CD4-positive, alpha-beta T cell (primary cell): ENCODE data around the gene RAD18. TPM values are rescaled to one million over a fixed set of nuclear protein-coding genes. Genes with fewer than 3 reads are reported as not detected.

Experiments used
- ATAC-seq: fragments of 200-7000 bp; cut with Tn5 transposase; one replicate; pipeline ENCODE4 v1.10.0; 2022; ENCODE audit warnings: mild to moderate bottlenecking; ENCODE audit not compliant: poor library complexity
- CTCF ChIA-PET: fragments of 350-600 bp; sonication (Branson Sonifier 250); formaldehyde crosslinking; loops from one replicate; lab custom pipeline; 2021; ENCODE audit warnings: antibody characterized with exemption, inconsistent platforms; lab: Charles Lee
- POLR2A ChIA-PET: fragments of 350-600 bp; sonication (Branson Sonifier 250); formaldehyde crosslinking; loops from one replicate; lab custom pipeline; 2021; ENCODE audit warnings: antibody characterized with exemption, inconsistent platforms; lab: Charles Lee
- DNase-seq, 14 experiments: peaks; one replicate each; pipeline ENCODE4 v3.0.0-alpha.2; 2013 to 2020; ENCODE audit warnings: mixed read lengths in 2 of 14
- H3K27ac ChIP-seq, 2 donors: one replicate each; pipeline versions ENCODE4 v1.5.1 to v1.7.0; 2013; ENCODE audit warnings: low read length in 2 of 2, low read depth in 1 of 2, mild to moderate bottlenecking in 1 of 2
- H3K27me3 ChIP-seq, 2 experiments: 1 replicate in 1 of 2; 2 replicates in 1 of 2; pipeline versions ENCODE4 v1.6.1 to v1.7.0; 2013; ENCODE audit warnings: low read length in 2 of 2, control low read depth in 1 of 2, mild to moderate bottlenecking in 1 of 2, moderate library complexity in 1 of 2; ENCODE audit not compliant: insufficient read depth in 2 of 2, control insufficient read depth in 1 of 2
- H3K36me3 ChIP-seq: one replicate; pipeline ENCODE4 v1.6.1; 2013; ENCODE audit warnings: low read length, control low read depth; ENCODE audit not compliant: insufficient read depth
- H3K4me1 ChIP-seq: one replicate; pipeline ENCODE4 v1.6.1; 2013; ENCODE audit warnings: low read length, control low read depth; ENCODE audit not compliant: insufficient read depth
- H3K4me3 ChIP-seq: one replicate; pipeline ENCODE4 v1.5.1; 2013; ENCODE audit warnings: mild to moderate bottlenecking, low read length, moderate library complexity
- H3K9me3 ChIP-seq, 2 experiments: 1 replicate in 1 of 2; 2 replicates in 1 of 2; pipeline versions ENCODE4 v1.6.1 to v1.7.0; 2013; ENCODE audit warnings: low read length in 2 of 2, mild to moderate bottlenecking in 2 of 2, control low read depth in 1 of 2, moderate library complexity in 1 of 2; ENCODE audit not compliant: control insufficient read depth in 1 of 2, insufficient read depth in 1 of 2
- H3K27ac Mint-ChIP-seq: one replicate; pipeline ENCODE4 v1.8.0; 2020; ENCODE audit warnings: mixed read lengths
- H3K27me3 Mint-ChIP-seq: one replicate; pipeline ENCODE4 v1.8.0; 2021; ENCODE audit warnings: mixed read lengths
- H3K36me3 Mint-ChIP-seq: one replicate; pipeline ENCODE4 v1.8.0; 2021; ENCODE audit warnings: low read depth, mixed read lengths
- H3K4me1 Mint-ChIP-seq: one replicate; pipeline ENCODE4 v1.8.0; 2021; ENCODE audit warnings: low read depth, mixed read lengths
- H3K4me3 Mint-ChIP-seq: one replicate; pipeline ENCODE4 v1.8.0; 2020; ENCODE audit warnings: mild to moderate bottlenecking, mixed read lengths
- H3K9me3 Mint-ChIP-seq: one replicate; pipeline ENCODE4 v1.8.0; 2020; ENCODE audit warnings: mixed read lengths
- intact Hi-C, 2 experiments: fragments of 100-400 bp; cut with DNase I in 1 of 2; cut with micrococcal nuclease in 1 of 2; formaldehyde crosslinking; loops; one replicate each; pipeline versions ENCODE4 v1.15.1 to v1.9.0; 2023 to 2025; cut with DNase I, micrococcal nuclease
- total RNA-seq, 174 experiments: library from RNA in 2 of 174; stranded (reverse) in 2 of 174; gene quantifications; one replicate each; pipeline ENCODE4 v1.2.3 and lab custom pipeline; 2021 to 2026
- TF ChIP-seq, protein P1 (sequence below): fragments of 200-600 bp; IDR thresholded peaks from one replicate; pipeline ENCODE4 v1.8.0; 2022; ENCODE audit warnings: antibody characterized with exemption, mild to moderate bottlenecking

Gene RAD18
- total RNA-seq, 2 experiments from 2014 or later: 9.6 to 10.0 TPM

DNA sequence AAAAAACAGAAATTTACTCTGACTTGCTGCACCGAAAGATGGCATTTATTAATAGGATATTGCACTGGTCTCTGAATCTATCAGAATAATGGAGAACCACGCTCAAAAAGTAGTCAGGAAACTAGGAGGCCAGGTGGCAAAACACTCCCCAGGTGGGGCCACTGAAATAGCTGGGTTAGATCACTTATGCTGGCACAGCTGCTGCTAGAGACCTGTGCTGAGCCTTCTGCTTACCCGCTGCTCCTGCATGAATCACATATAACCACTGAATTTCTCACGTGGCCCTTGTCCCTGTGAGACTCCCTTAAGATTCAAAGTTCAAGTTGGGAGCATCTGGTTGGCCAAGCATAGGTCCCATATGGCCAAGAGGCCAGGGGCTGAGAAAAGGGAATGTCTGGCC lies 127.9 kb downstream of the RAD18 start:
- H3K27ac Mint-ChIP-seq: no peak overlapping the region
- ATAC-seq (no peak), DNase-seq (no peak)
- no peaks in the 10 kb centered on the region for H3K4me1 Mint-ChIP-seq
- H3K27me3 Mint-ChIP-seq: no peaks in the 10 kb centered on the region
- H3K36me3 ChIP-seq: no peaks in the 10 kb centered on the region
- no peaks in the 10 kb centered on the region for H3K4me1 ChIP-seq
- no peaks in the 10 kb centered on the region for H3K27me3 ChIP-seq
- H3K9me3 Mint-ChIP-seq: no peaks in the 10 kb centered on the region
- no peaks in the 10 kb centered on the region for H3K36me3 Mint-ChIP-seq
- ChIA-PET POLR2A (no interaction called here), CTCF (no interaction called here)
- no peak overlapping the region for H3K4me3 Mint-ChIP-seq
- TF ChIP-seq, protein P1, sequence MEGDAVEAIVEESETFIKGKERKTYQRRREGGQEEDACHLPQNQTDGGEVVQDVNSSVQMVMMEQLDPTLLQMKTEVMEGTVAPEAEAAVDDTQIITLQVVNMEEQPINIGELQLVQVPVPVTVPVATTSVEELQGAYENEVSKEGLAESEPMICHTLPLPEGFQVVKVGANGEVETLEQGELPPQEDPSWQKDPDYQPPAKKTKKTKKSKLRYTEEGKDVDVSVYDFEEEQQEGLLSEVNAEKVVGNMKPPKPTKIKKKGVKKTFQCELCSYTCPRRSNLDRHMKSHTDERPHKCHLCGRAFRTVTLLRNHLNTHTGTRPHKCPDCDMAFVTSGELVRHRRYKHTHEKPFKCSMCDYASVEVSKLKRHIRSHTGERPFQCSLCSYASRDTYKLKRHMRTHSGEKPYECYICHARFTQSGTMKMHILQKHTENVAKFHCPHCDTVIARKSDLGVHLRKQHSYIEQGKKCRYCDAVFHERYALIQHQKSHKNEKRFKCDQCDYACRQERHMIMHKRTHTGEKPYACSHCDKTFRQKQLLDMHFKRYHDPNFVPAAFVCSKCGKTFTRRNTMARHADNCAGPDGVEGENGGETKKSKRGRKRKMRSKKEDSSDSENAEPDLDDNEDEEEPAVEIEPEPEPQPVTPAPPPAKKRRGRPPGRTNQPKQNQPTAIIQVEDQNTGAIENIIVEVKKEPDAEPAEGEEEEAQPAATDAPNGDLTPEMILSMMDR: no peak
- H3K4me3 ChIP-seq: no peak overlapping the region
- intact Hi-C loops: no loop called here
- no peaks in the 10 kb centered on the region for H3K9me3 ChIP-seq
- no peak overlapping the region for H3K27ac ChIP-seq

DNA sequence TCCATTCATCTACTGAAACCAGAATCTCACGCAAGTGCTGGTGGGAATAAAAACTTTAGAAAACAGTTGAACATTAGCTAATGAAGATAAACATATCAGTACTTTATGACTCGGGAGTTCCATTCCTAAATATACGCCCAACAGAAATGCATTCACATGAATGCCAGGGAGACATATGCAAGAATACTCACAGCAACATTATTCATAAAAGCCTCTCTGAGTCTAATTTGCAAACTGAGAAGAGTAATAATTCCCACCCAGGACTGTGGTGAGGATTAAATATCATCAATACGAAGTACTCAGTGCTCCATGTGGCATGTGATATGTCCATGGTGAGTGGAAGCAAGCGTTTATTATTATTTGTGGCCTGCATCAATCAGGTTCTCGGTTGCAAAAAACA lies 128.3 kb downstream of the RAD18 start:
- Histone ChIP-seq H3K4me3 (no peak overlapping the region), H3K36me3 (no peaks in the 10 kb centered on the region), H3K9me3 (no peaks in the 10 kb centered on the region), H3K27me3 (no peaks in the 10 kb centered on the region), H3K4me1 (no peaks in the 10 kb centered on the region), H3K27ac (no peak overlapping the region)
- Mint-ChIP-seq H3K9me3 (no peaks in the 10 kb centered on the region), H3K27me3 (no peaks in the 10 kb centered on the region), H3K4me1 (no peaks in the 10 kb centered on the region), H3K4me3 (no peak overlapping the region), H3K27ac (no peak overlapping the region), H3K36me3 (no peaks in the 10 kb centered on the region)
- ATAC-seq (no peak), DNase-seq (no peak)
- POLR2A ChIA-PET: no interaction called here
- CTCF ChIA-PET: no interaction called here
- TF ChIP-seq, protein P1: no peak
- intact Hi-C loops: no loop called here

DNA sequence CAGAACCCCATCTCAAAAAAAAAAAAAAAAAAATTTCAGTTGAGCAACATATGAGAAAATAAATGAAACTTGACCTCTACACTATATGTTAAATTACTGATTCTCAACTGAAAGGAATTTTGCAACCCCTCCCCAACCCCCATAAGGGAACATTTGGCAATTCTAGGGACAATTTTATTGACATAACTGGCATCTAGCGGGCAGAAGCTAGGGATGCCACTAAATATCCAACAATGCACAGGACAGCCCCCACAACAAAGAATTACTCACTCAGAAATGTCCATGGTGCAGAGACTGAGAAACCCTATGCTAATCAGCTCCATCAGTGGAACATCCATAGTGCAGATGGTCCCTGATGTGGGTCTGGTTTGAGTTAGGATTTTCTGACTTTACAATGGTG lies 135.6 kb downstream of the RAD18 start:
- CTCF ChIA-PET: no interaction called here
- H3K4me1 Mint-ChIP-seq: no peaks in the 10 kb centered on the region
- Histone ChIP-seq H3K4me1 (no peaks in the 10 kb centered on the region), H3K27ac (no peak overlapping the region), H3K4me3 (no peak overlapping the region), H3K36me3 (no peaks in the 10 kb centered on the region), H3K9me3 (no peaks in the 10 kb centered on the region), H3K27me3 (no peaks in the 10 kb centered on the region)
- TF ChIP-seq, protein P1: no peak
- POLR2A ChIA-PET: no interaction called here
- peaks cover 3% of the 10 kb centered on the region for H3K9me3 Mint-ChIP-seq
- DNase-seq: no peak
- intact Hi-C loops: no loop called here
- H3K27ac Mint-ChIP-seq: no peak overlapping the region
- no peak for ATAC-seq
- no peak overlapping the region for H3K4me3 Mint-ChIP-seq
- no peaks in the 10 kb centered on the region for H3K36me3 Mint-ChIP-seq
- no peaks in the 10 kb centered on the region for H3K27me3 Mint-ChIP-seq

Other genes with a start within 250 kb of the RAD18 start
- gene CAV3, start 229.7 kb downstream of the RAD18 start, total RNA-seq: not detected
- gene OXTR, start 193.9 kb downstream of the RAD18 start, total RNA-seq: under 1 TPM; 0.11 to 0.17 TPM